Measurements from ENCODE around the gene ACO2. TPM values are rescaled to one million over a fixed set of nuclear protein-coding genes. Genes with fewer than 3 reads are reported as not detected.

The ACO2 gene
- total RNA-seq, 1 experiment from 2014 or later: 71.5 TPM

- ChIA-PET POLR2A (no interaction called here), CTCF (no interaction called here)
- H3K4me1 ChIP-seq (ENCODE audit: control insufficient read depth, insufficient read depth, low read length): no peaks in the 10 kb centered on the region
- no peak overlapping the region for H3K4me3 ChIP-seq (ENCODE audit: low read depth in 2 of 2, low read length in 2 of 2)
- H3K36me3 ChIP-seq (ENCODE audit: control insufficient read depth, insufficient read depth, low read length): no peaks in the 10 kb centered on the region
- TF ChIP-seq REST (IDR thresholded peaks at IDR 0.05; ENCODE audit: insufficient read depth in 1 of 2, low read depth in 2 of 2, low read length in 1 of 2) (no peak), SIN3A (IDR thresholded peaks at IDR 0.05; ENCODE audit: borderline replicate concordance, insufficient read depth, low read depth, low read length) (no peak), CTCF (IDR thresholded peaks at IDR 0.05) (no peak), TCF7L2 (IDR thresholded peaks at IDR 0.05; ENCODE audit: low read depth, low read length) (no peak), POLR2AphosphoS5 (IDR thresholded peaks at IDR 0.05; ENCODE audit: low read depth, low read length) (no peak)
- ATAC-seq (no peak), DNase-seq (ENCODE audit: low read depth, low spot score) (no peak)
- no peaks in the 10 kb centered on the region for H3K9me3 ChIP-seq (ENCODE audit: control insufficient read depth, insufficient read depth, low read depth, low read length)
- no peaks in the 10 kb centered on the region for H3K27me3 ChIP-seq (ENCODE audit: control insufficient read depth, insufficient read depth, low read length)
- no peak overlapping the region for H3K27ac ChIP-seq (ENCODE audit: low read length)
- in situ Hi-C loops (cut with HindIII; ENCODE audit: low pct_unique_long_range_greater_than_20kb, low sequenced_read_pairs) (no loop called here), intact Hi-C loops (cut with micrococcal nuclease; ENCODE audit: unreplicated experiment) (no loop called here)
- no TSS peak for BruUV-seq (replicated peaks)
These were observed 36.7 kb downstream of the ACO2 start for GRCh38 chr22:41505511-41506220.

GRCh38 chr22:41507330-41508063 is 38.6 kb downstream of the ACO2 start:
- TF ChIP-seq TCF7L2 (IDR thresholded peaks at IDR 0.05; ENCODE audit: low read depth, low read length) (no peak), POLR2AphosphoS5 (IDR thresholded peaks at IDR 0.05; ENCODE audit: low read depth, low read length) (no peak), SIN3A (IDR thresholded peaks at IDR 0.05; ENCODE audit: borderline replicate concordance, insufficient read depth, low read depth, low read length) (no peak), REST (IDR thresholded peaks at IDR 0.05; ENCODE audit: insufficient read depth in 1 of 2, low read depth in 2 of 2, low read length in 1 of 2) (no peak), CTCF (IDR thresholded peaks at IDR 0.05) (no peak)
- ChIA-PET POLR2A (no interaction called here), CTCF (interaction anchor here (0.7 kb wide), 1 partner anchor 119 kb away, joined by 3 read pairs; no protein-coding TSS in a partner anchor)
- intact Hi-C loops (cut with micrococcal nuclease; ENCODE audit: unreplicated experiment): no loop called here
- Histone ChIP-seq H3K27me3 (ENCODE audit: control insufficient read depth, insufficient read depth, low read length) (no peaks in the 10 kb centered on the region), H3K9me3 (ENCODE audit: control insufficient read depth, insufficient read depth, low read depth, low read length) (no peaks in the 10 kb centered on the region), H3K27ac (ENCODE audit: low read length) (no peak overlapping the region), H3K4me3 (ENCODE audit: low read depth in 2 of 2, low read length in 2 of 2) (no peak overlapping the region), H3K36me3 (ENCODE audit: control insufficient read depth, insufficient read depth, low read length) (no peaks in the 10 kb centered on the region; the same call in 1 of the 2 replicates), H3K4me1 (ENCODE audit: control insufficient read depth, insufficient read depth, low read length) (no peaks in the 10 kb centered on the region)
- no peak for DNase-seq (ENCODE audit: low read depth, low spot score)
- BruUV-seq (replicated peaks): no TSS peak
- in situ Hi-C loops (cut with HindIII; ENCODE audit: low pct_unique_long_range_greater_than_20kb, low sequenced_read_pairs): no loop called here
- no peak for ATAC-seq
